Mesangial cell (primary cell): Measurements from ENCODE around the gene ZNF287. TPM values are rescaled to one million over a fixed set of nuclear protein-coding genes. Genes with fewer than 3 reads are reported as not detected.

Experiments
- total RNA-seq: library from RNA; depleted of rRNA; stranded (reverse); fragments of >200 nt; gene quantifications from 2 replicates; pipeline ENCODE4 v1.2.3, GENCODE V29; 2015

Gene ZNF287
- total RNA-seq = 6.0 and 6.3 TPM in 2 replicates

DNA sequence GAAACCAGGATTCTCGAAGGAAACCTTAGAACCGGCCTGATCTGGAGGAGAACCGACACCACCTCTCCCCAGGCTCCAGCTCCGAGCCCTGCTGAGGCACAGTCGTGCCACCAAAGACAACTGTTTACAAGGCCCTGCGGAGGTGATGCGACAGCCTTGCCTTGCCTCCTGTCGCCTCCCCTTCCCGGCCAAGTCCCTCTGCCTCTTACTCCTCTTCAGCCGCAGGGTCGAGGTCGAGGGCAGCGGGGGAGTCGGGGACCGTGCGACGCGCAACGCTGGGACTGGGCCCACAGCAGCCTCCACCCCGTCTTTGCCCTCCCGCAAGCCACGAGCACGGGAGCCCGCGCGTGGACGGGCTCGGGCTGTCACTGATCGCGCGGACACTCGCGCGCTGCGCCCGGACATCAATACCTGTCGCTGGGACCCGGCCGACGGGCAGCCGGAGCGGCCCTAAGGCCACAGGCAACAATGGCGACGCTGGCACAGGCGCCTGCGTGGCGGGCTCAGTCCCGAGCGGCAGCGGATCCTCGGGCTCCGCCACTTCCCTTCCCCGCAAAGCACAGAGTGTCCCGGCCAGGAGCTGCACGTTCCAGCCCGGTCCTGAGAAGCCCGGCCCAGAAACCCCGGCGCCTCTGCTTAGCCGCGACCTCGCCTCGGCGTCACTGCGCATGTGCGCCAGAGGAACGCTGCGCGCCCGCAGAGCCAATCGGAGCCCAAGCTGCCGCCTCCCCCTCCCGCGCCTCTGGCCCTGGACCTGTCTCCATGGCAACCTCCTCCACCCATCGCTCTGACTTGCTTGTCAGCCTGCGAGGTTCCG lies at the start of gene ZNF287:
Gene ZNF287, minus strand, starts transcription at position 664 of the 817 bp plus-strand sequence. CDS start 1,473 bp downstream, outside the sequence.

Other genes with a start within 250 kb of the ZNF287 start
- gene CENPV, start 215.7 kb downstream of the ZNF287 start, total RNA-seq = 40.6 and 99.1 TPM in 2 replicates
- 1,057 and 1,236 TPM in 2 replicates for gene UBB, start 188.1 kb downstream of the ZNF287 start, total RNA-seq
- gene TRPV2, start 153.6 kb downstream of the ZNF287 start, total RNA-seq = 36.8 TPM in 2 replicates
- 1.5 TPM in 1 of 2 replicates, not detected in the other for gene LRRC75A, start 77.0 kb downstream of the ZNF287 start, total RNA-seq
- gene ZNF624, start 84.6 kb upstream of the ZNF287 start, total RNA-seq = 2.3 and 3.9 TPM in 2 replicates
- gene CCDC144A, start 121.0 kb upstream of the ZNF287 start, total RNA-seq = under 0.01 and 0.49 TPM in 2 replicates